ENCODE results near the gene RTCA.
"Not testable (repeated sequence)": the region's sequence is repeated elsewhere in the genome, so short reads cannot be mapped to it uniquely, and the experiment has no call there.

The RTCA gene

GRCh38 chr1:100309863-100310262 is 43.8 kb downstream of the RTCA start:
- no peak for DNase-seq

GRCh38 chr1:100313382-100313781 is 47.4 kb downstream of the RTCA start:
- no peak for DNase-seq

DNA sequence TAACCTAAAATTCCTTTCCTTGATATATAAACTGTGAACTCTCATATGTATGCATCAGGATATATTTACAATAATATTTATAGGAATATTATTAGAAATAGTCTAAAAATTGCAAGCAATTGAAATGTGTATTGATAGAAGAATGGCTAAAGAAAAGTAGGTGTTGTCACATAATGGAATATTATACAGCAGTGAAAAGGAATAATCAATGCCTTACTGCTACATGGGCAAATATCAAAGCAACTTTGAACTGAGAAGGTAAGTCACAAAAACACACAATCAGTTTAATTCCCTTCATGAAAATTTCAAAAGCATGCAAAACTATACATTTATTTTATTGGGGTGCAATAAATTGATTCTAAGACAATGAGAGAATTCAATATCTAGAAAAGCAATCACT is 50.6 kb downstream of the RTCA start:
- DNase-seq, result no peak

DNA sequence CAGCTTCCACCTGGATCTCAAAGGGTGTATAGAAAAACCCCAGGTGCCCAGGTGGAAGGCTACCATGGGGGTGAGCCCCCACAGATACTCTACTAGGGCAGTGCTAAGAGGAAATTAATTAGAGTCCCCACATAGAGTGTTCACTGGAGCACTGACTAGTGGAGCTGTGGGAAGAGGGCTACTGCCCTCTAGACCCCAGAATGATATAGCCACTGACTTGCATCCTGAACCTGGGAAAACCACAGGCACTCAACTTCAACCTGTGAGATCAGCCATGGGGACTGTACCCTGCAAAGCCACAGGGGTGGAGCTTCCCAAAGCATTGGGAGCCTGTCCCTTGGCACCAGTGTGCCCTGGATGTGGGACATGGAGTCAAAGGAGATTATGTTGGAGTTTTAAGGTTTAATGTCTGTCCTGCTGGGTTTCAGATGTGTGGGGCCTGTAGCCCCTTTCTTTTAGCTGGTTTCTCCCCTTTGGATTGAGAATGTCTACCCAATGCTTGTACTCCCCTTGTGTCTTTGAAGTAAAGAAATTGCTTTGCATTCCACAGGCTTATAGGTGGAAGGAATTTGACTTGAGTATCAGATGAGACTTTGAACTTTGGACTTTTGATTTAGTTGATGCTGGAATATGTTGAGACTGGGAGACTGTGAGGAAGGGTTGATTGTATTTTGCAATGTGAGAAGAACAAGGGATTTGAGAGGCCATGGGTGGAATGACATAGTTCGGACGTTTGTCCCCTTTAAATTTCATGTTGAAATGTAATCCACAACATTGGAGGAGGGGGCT is 54.5 kb downstream of the RTCA start:
- DNase-seq, result no peak

GRCh38 chr1:100321100-100321493 is 55.1 kb downstream of the RTCA start:
- no peak for DNase-seq

DNA sequence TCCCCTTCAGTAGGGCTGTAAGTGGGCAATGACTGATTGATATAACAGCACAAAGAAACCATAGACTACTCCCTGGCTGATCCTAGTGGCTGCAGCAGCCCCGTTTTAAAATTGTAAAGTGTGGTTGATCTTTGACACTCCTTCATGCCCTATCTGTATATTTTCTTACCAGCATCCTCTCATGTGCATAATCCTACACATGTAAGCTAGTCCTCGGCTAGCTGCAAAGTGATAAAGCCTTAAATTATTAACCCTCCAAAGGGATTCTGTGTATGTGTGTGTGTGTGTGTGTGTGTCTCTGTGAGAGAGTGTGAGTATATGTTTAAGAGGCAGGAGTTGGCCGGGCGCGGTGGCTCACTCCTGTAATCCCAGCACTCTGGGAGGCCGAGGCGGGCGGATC is 55.5 kb downstream of the RTCA start:
- DNase-seq, result no peak

- no peak for DNase-seq
Measured at GRCh38 chr1:100322436-100323211, 56.6 kb downstream of the RTCA start.

DNA sequence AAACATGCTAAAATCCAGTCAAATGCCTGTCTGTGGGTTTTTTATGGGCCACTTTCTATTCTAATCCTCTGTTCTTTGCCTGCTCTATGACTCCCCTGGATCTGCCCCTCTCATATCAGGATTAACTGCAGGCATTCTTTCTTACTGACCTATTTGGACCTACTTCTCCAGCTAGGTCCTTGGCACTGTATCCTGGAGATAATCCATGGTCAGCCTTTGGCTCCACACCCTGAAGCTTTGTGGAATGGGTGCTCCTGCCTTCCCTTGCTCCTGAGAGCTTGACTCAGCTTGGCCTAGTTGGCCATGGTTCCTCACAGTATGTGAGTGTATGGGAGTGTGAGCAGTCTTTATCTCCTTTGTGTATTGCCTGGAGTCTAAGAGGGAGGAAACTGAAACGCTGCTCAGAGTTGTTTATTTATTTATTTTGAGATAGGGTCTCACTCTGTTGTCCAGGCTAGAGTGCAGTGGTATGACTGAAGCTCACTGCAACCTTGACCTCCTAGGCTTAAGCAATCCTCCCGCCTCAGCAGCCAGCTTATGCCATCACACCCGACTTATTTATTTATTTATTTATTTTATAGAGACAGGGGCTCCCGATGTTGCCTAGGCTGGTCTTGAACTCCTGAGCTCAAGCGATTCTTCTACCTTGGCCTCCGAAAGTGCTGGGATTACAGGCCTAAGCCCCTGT is 57.5 kb downstream of the RTCA start:
- no peak for DNase-seq

DNA sequence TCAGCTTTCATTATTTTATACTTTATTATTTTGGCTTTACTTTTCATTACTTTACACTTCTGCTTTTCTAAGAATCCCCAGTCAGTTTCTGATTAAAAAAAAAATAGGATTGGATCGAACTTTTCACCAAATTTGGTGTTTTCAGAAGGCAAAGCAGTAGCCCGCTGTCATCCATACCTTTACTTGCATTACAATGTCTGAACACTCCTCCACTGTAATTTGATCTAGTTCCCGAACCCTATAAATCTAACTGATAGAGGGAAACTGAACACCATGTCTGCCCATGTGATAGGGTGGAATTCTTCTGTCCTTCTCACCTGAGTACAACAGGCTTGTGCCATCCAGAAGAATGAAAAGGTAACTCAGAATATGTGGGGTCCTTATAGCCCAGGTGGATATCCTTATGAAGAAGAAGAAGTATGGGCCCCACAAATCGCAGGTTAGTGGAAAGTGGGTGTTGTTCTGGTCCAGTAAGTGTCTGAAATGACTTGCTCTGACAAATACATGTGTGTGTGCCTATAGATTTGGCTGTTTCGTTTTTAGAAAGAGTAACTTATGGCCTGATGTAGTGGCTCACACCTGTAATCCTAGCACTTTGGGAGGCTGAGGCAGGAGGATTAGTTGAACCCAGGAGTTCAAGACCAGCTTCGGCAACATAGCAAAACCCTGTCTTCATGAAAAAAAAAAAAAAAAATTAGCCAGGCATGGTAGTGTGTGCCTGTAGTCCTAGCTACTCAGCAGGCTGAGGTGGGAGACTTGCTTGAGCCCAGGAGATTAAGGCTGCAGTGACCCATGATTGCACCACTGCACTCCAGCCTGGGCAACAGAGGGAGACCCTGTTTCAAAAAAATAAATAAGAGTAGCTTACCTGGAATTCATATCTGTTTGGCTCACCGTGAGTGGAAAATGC is 59.7 kb downstream of the RTCA start:
- peak; percentile 46 for DNase-seq

DNA sequence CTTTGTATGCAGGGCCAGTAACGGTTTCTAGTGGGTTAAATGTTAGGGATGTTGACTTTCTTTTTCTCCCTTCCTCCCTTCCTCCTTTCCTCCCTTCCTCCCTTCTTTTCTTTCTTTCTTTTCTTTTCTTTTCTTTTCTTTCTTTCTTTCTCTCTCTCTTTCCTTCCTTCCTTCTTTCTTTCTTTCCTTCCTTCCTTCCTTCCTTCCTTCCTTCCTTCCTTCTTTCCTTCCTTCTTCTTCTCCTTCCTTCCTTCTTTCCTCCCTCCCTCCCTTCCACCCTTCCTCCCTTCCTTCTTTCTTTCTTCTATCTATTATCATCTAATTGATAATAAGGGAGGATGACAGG is 60.3 kb downstream of the RTCA start:
- not testable (repeated sequence) for DNase-seq

DNA sequence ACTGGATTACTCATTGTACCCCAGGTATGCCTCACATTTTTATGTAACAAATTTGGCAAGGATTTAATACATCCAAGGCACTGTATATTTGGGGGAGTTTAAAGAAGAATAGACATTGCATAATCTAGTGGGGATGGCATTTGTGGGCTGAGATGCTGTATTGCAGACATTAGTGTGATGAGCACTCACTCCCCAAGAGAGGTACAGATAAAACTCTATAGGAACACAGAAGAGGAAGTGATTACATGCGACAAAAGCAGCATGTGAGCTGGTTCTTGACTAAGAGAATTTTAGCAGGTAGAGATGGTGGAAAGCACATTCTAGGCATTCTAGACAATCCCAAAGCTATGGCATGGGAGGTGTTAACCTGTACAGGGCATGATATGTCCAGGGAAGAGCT is 62.1 kb downstream of the RTCA start:
- DNase-seq, result no peak

- not testable (repeated sequence) for DNase-seq
Measured at GRCh38 chr1:100331146-100331545, 65.1 kb downstream of the RTCA start.

DNA sequence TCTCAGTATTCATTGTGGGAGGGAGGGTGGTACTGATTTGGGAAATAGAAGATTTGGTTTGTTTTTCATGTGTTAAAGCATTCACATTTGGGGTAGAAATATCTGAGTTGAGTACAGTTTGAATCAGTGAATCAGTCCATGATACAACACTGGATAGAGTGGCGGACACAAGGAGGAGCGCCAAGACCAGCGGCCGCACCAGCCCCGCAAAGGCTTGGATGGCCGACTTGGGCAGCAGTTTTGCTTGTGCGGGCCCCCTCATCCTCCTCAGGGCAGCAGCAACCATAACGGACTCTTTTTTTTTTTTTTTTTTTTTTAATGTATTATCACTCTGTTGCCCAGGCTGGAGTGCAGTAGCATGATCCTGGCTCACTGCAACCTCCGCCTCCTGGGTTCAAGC is 66.3 kb downstream of the RTCA start:
- DNase-seq, result no peak

- DNase-seq, result no peak
Measured at GRCh38 chr1:100335436-100335835, 69.4 kb downstream of the RTCA start.

GRCh38 chr1:100337878-100338277 is 71.9 kb downstream of the RTCA start:
- not testable (repeated sequence) for DNase-seq

- DNase-seq, result not testable (repeated sequence)
Measured at GRCh38 chr1:100339735-100340134, 73.7 kb downstream of the RTCA start.

GRCh38 chr1:100340494-100340893 is 74.5 kb downstream of the RTCA start:
- no peak for DNase-seq

DNA sequence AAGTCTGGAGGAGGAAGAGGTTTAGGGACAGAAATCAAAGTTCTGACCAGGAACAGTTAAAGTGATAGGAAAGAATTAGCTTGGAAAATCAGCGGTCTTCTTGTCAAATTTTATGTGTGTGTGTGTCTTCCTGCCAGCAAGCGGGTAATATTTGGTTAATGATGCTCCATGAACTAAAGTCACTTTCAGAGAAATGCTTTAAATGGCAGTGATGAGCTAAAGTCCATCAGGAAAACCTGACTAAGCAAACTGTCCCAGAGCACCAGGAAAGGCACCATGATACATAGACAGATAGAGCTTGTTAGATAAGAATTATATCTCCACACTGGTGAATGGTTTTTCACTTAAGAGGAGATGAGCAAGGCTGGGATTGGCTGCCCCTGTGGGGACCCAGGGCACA is 76.3 kb downstream of the RTCA start:
- no peak for DNase-seq
